HEK293 (cell line): ENCODE results near the gene LRRC46.

Experiments used
- CTCF ChIA-PET: fragments of 350-600 bp; formaldehyde crosslinking; extraction: SDS; loops from one replicate; lab custom pipeline; 2021; ENCODE audit warnings: antibody characterized with exemption; lab: Yijun Ruan, JAX
- POLR2A ChIA-PET: fragments of 300-600 bp; formaldehyde crosslinking; extraction: SDS; loops from one replicate; lab custom pipeline; 2020; ENCODE audit warnings: antibody characterized with exemption, inconsistent platforms; lab: Yijun Ruan, JAX
- H3K27ac ChIP-seq: fragments of 200-500 bp; sonication (Bioruptor generic); 2 replicates; pipeline ENCODE4 v1.5.1; 2014; ENCODE audit warnings: low read depth, low read length, control low read depth, inconsistent platforms; ENCODE audit errors: extremely low read depth
- H3K36me3 ChIP-seq, 2 experiments: fragments of 200-500 bp in 1 of 2; sonication (Bioruptor generic) in 1 of 2; 1 replicate in 1 of 2; 2 replicates in 1 of 2; pipeline ENCODE4 v1.5.1; 2014 to 2017; ENCODE audit warnings: inconsistent platforms in 2 of 2, low read length in 2 of 2; ENCODE audit not compliant: control insufficient read depth in 2 of 2, insufficient read depth in 1 of 2
- H3K4me1 ChIP-seq: fragments of 200-500 bp; sonication (Bioruptor generic); 2 replicates; pipeline ENCODE4 v1.5.1; 2014; ENCODE audit warnings: mild to moderate bottlenecking, low read length, inconsistent platforms; ENCODE audit not compliant: control insufficient read depth, insufficient read depth
- H3K4me3 ChIP-seq: 2 replicates; pipeline ENCODE4 v1.5.1; 2011; ENCODE audit warnings: low read depth, mild to moderate bottlenecking, control low read depth, low read length, moderate library complexity
- H3K9me3 ChIP-seq: fragments of 200-500 bp; sonication (Bioruptor generic); 2 replicates; pipeline ENCODE4 v1.5.1; 2014; ENCODE audit warnings: low read depth, low read length, inconsistent platforms; ENCODE audit not compliant: control insufficient read depth, insufficient read depth
- BCL11B ChIP-seq: fragments of 450-650 bp; formaldehyde crosslinking; IDR thresholded peaks from 2 replicates; pipeline ENCODE4 v1.5.1; 2016; ENCODE audit warnings: low read depth, missing biosample characterization, missing genetic modification characterization
- CTCF ChIP-seq: fragments of 450-650 bp; formaldehyde crosslinking; IDR thresholded peaks from 2 replicates; pipeline ENCODE4 v1.5.1; 2016; ENCODE audit warnings: missing biosample characterization, missing genetic modification characterization
- KLF16 ChIP-seq: fragments of 450-650 bp; formaldehyde crosslinking; IDR thresholded peaks from 2 replicates; pipeline ENCODE4 v1.5.1; 2017; ENCODE audit warnings: missing biosample characterization, missing genetic modification characterization
- PATZ1 ChIP-seq: fragments of 450-650 bp; formaldehyde crosslinking; IDR thresholded peaks from 2 replicates; pipeline ENCODE4 v1.5.1; 2016; ENCODE audit warnings: missing biosample characterization, missing genetic modification characterization
- PRDM4 ChIP-seq: fragments of 450-650 bp; formaldehyde crosslinking; IDR thresholded peaks from 2 replicates; pipeline ENCODE4 v1.5.1; 2017; ENCODE audit warnings: missing biosample characterization, missing genetic modification characterization
- SP3 ChIP-seq: fragments of 450-650 bp; formaldehyde crosslinking; IDR thresholded peaks from 2 replicates; pipeline ENCODE4 v1.5.1; 2016; ENCODE audit warnings: missing biosample characterization, missing genetic modification characterization
- SP7 ChIP-seq: fragments of 450-650 bp; formaldehyde crosslinking; IDR thresholded peaks from 2 replicates; pipeline ENCODE4 v1.5.1; 2016; ENCODE audit warnings: missing biosample characterization, missing genetic modification characterization
- TRIM28 ChIP-seq: IDR thresholded peaks from 2 replicates; pipeline ENCODE4 v1.6.1; 2011; ENCODE audit warnings: low read length, control low read depth, borderline replicate concordance
- ZBTB10 ChIP-seq: fragments of 450-650 bp; formaldehyde crosslinking; IDR thresholded peaks from 2 replicates; pipeline ENCODE4 v1.5.1; 2016; ENCODE audit warnings: missing biosample characterization, missing genetic modification characterization
- ZBTB17 ChIP-seq: fragments of 450-650 bp; formaldehyde crosslinking; IDR thresholded peaks from 2 replicates; pipeline ENCODE4 v1.5.1; 2016; ENCODE audit warnings: missing biosample characterization, missing genetic modification characterization
- ZBTB20 ChIP-seq: fragments of 450-650 bp; formaldehyde crosslinking; IDR thresholded peaks from 2 replicates; pipeline ENCODE4 v1.5.1; 2016; ENCODE audit warnings: missing biosample characterization, missing genetic modification characterization
- ZBTB26 ChIP-seq: fragments of 450-650 bp; formaldehyde crosslinking; optimal IDR thresholded peaks from 2 replicates; pipeline ENCODE3; 2016; ENCODE audit warnings: missing biosample characterization, mild to moderate bottlenecking, missing genetic modification characterization
- ZBTB44 ChIP-seq: fragments of 450-650 bp; IDR thresholded peaks from 2 replicates; pipeline ENCODE4 v1.5.1; 2018; ENCODE audit warnings: missing biosample characterization, mild to moderate bottlenecking, missing genetic modification characterization
- ZBTB48 ChIP-seq: fragments of 450-650 bp; formaldehyde crosslinking; IDR thresholded peaks from 2 replicates; pipeline ENCODE4 v1.5.1; 2016; ENCODE audit warnings: missing biosample characterization, missing genetic modification characterization
- ZFHX2 ChIP-seq: fragments of 450-650 bp; formaldehyde crosslinking; conservative IDR thresholded peaks from 2 replicates; pipeline ENCODE4 v1.5.1; 2016; ENCODE audit warnings: missing biosample characterization, missing genetic modification characterization
- ZNF211 ChIP-seq: fragments of 450-650 bp; formaldehyde crosslinking; IDR thresholded peaks from 2 replicates; pipeline ENCODE4 v1.5.1; 2016; ENCODE audit warnings: low read depth, missing biosample characterization, missing genetic modification characterization
- ZNF391 ChIP-seq: fragments of 450-650 bp; formaldehyde crosslinking; IDR thresholded peaks from 2 replicates; pipeline ENCODE4 v1.5.1; 2016; ENCODE audit warnings: low read depth, missing biosample characterization, missing genetic modification characterization, borderline replicate concordance
- ZNF596 ChIP-seq: fragments of 450-650 bp; IDR thresholded peaks from 2 replicates; pipeline ENCODE4 v1.5.0; 2018; ENCODE audit warnings: missing biosample characterization, mild to moderate bottlenecking, missing genetic modification characterization, moderate library complexity
- ZNF639 ChIP-seq: fragments of 450-650 bp; formaldehyde crosslinking; IDR thresholded peaks from 2 replicates; pipeline ENCODE4 v1.5.1; 2016; ENCODE audit warnings: missing biosample characterization, missing genetic modification characterization
- ZSCAN16 ChIP-seq: fragments of 450-650 bp; formaldehyde crosslinking; IDR thresholded peaks from 2 replicates; pipeline ENCODE4 v1.5.1; 2016; ENCODE audit warnings: missing biosample characterization, missing genetic modification characterization

Gene LRRC46

GRCh38 chr17:47821031-47821423, 10.4 kb upstream of the LRRC46 start (continued):
- TF ChIP-seq ZNF639 (tag by site-specific recombination), result no peak
- TF ChIP-seq ZBTB44 (tag by site-specific recombination), result no peak
- no peak for TF ChIP-seq ZNF391 (tag by site-specific recombination)
- no peak for TF ChIP-seq ZNF211

GRCh38 chr17:47821424-47822391, 9.8 kb upstream of the LRRC46 start, which contains the start of gene OSBPL7:
TSS of gene OSBPL7 (minus strand) at chr17:47821794. CDS start at chr17:47820278, 1,516 bp downstream.
- Histone ChIP-seq H3K4me3 (peak within 1 kb of the TSS; percentile 52), H3K9me3 (no peaks in the 10 kb centered on the region), H3K4me1 (peaks cover 3% of the 10 kb centered on the region), H3K36me3 (peaks cover 14 to 62% of the 10 kb centered on the region in 2 experiments), H3K27ac (peak within 1 kb of the TSS; percentile 48)
- ChIA-PET POLR2A (interaction anchor here (0.5 to 2.6 kb wide), 10 partner anchors 9 to 189 kb away, joined by 3 to 50 read pairs (median 5); partner anchors contain the start of genes CDK5RAP3, LRRC46, MRPL10 and SCRN2), CTCF (interaction anchor here (0.8 to 2.8 kb wide), 8 partner anchors 10 to 123 kb away, joined by 4 to 10 read pairs (median 6); partner anchors contain the start of genes LRRC46 and MRPL10)
- TF ChIP-seq PATZ1 (tag by site-specific recombination) (peak; percentile 98), ZBTB10 (tag by site-specific recombination) (peak; percentile 68), ZBTB48 (peak; percentile 90), SP3 (tag by site-specific recombination) (peak; percentile 71), ZBTB20 (tag by site-specific recombination) (peak; percentile 35; the same call in 1 of the 2 replicates), ZBTB17 (tag by site-specific recombination) (peak; percentile 99), ZNF596 (tag by site-specific recombination) (no peak), PRDM4 (tag by site-specific recombination) (0 out of 2 replicates have a peak, but pooled peaks have one; percentile 13), CTCF (peak; percentile 92), SP7 (peak; percentile 70), ZFHX2 (tag by site-specific recombination) (no peak; the same call in 1 of the 2 replicates), BCL11B (0 out of 2 replicates have a peak, but pooled peaks have one; percentile 25), KLF16 (peak; percentile 61; the same call in 1 of the 2 replicates), TRIM28 (no peak), ZSCAN16 (tag by site-specific recombination) (peak; percentile 99), ZBTB26 (tag by site-specific recombination) (peak; percentile 14)
